WI38 (cell line): ENCODE measurements around the gene USP5.

Experiments
- H3K4me3 ChIP-seq: 2 replicates; pipeline ENCODE4 v1.5.1; 2011; ENCODE audit warnings: low read depth, mild to moderate bottlenecking, control low read depth, low read length
- CTCF ChIP-seq: IDR thresholded peaks from 2 replicates; pipeline ENCODE4 v1.5.1; 2012; ENCODE audit warnings: low read depth, mild to moderate bottlenecking, control low read depth, low read length

USP5 gene

DNA sequence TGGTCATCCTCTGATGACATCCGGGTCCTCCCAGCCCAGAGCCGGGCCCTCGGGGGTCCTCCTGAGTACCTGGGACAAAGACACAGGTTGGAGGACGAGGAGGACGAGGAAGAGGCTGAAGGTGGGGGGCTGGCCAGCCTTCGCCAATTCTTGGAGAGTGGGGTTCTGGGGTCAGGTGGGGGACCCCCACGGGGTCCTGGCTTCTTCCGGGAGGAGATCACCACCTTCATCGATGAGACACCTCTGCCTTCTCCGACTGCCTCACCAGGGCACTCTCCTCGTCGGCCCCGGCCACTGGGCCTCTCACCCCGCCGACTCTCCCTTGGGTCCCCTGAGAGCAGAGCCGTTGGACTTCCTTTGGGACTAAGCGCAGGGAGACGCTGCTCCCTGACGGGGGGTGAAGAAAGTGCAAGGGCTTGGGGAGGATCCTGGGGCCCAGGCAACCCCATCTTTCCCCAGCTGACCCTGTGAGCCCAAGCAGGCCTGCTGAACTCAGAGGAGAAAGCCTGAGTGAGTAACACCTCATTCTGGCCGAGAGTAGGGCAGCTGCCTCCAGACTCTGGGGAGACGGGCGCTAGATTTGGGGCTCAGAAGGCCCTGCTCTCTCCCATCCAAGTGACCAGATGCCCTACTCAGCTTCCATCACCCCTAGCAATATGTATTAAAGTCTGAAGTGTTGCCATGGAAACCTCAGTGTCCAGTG lies 25.1 kb upstream of the USP5 start:
- H3K4me3 ChIP-seq, result no peak overlapping the region
- no peak for TF ChIP-seq CTCF

DNA sequence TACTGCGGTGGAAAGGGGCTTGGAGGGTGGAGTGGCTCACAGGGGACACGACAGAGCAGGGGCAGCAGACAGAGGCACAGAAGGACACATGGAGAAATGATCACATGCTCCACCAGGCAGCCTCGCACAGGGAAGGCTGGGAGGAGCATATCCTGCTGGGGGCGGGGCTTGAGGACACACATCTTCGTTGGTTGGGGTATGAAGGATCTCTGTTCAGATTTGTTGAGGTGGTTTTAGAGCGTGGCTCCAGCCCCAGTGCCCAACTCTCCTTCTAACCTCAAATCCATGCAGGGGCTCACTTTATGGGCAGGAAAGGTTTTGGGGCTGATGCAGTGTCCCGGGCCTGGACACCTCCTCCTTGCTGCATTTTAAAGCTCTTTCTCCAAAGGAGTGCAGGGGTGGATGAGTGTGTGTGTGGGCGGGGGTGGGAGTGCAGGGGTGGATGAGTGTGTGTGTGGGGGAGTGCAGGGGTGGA lies 24.5 kb upstream of the USP5 start:
- no peak for TF ChIP-seq CTCF
- peak overlapping the region; percentile 33 for H3K4me3 ChIP-seq

GRCh38 chr12:6827982-6828780 lies 23.8 kb upstream of the USP5 start, which contains the start of gene P3H3:
Gene P3H3, plus strand, starts transcription at chr12:6828407. Its CDS starts 34 bp downstream, at chr12:6828441.
- H3K4me3 ChIP-seq, result peak within 1 kb of the TSS; percentile 91
- no peak for TF ChIP-seq CTCF

DNA sequence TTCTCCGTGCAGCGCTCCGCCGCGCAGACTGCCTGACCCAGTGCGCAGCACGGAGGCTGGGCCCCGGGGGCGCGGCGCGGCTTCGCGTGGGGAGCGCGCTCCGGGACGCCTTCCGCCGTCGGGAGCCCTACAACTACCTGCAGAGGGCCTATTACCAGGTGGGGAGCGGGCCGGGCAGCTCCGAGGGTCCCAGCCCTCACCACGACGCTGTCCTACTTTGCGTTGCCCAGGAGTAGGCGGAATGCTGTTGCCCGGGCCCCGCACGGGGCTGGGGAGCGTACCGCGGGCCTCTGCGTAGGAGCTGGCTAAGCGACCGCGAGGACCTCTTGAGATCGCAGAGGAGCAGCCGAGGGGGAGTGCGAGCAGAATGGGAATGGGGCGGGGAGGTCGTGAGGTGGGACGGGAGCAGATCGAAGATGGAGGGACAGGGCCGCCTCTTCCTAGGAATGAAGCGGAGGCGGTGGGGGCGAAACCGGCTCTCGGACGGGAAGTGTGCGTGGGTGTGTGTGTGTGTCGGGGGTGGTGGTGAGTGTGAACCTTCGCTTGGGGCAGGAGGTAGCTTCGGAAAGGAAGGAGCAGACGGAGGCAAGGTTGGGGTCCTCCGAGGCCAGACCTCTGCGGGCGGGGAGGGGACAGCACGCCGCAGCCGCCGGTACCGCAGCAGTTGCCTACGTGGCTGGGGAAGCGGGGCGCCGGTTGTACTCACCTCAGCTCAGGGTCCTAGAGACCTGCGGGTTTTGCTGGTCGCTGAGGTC lies 23.0 kb upstream of the USP5 start:
- H3K4me3 ChIP-seq, result peak overlapping the region; percentile 91
- TF ChIP-seq CTCF, result no peak

DNA sequence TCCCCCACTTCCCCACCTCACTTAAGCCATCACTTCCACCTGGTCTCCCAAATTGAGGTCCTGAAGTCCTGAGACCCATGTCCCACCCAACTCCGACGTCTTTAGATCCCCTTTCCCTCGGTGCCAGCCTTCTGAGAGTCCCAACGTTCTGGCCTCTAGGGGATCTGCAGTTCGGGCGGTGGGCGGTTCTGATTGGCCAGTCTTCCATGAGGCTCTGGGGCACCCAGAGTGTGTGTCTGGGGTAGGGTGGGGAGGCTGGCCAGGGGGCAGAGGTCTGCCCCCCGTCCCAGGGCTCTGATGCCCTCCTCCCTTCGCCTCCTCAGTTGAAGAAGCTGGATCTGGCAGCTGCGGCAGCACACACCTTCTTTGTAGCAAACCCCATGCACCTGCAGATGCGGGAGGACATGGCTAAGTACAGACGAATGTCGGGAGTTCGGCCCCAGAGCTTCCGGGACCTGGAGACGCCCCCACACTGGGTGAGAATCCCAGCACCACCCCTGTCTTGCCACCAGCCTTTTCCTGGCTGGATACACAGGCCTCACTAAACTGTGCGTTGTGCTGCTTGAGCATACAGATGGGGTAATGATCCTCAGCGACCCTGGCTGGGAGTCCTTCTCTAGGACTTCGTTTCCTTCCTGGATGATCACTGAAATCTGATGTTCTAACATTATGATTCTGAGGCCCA lies 22.3 kb upstream of the USP5 start:
- TF ChIP-seq CTCF, result no peak

DNA sequence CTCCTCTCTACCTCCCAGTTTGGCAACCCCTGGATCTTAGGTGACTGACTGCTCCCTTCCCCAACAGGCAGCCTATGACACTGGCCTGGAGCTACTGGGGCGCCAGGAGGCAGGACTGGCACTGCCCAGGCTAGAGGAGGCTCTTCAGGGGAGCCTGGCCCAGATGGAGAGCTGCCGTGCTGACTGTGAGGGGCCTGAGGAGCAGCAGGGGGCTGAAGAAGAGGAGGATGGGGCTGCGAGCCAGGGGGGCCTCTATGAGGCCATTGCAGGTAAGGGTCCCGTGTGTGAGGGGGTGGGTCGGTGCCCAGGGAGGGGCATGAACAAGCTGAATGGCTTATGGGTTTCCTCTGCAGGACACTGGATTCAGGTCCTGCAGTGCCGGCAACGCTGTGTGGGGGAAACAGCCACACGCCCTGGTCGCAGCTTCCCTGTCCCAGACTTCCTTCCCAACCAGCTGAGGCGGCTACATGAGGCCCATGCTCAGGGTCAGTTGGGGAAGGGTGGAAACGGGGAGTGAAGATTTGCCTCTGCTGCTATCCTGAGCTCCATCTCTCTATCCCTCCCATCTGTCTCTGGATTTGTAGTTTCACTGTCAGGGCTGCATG lies 21.6 kb upstream of the USP5 start:
- no peak overlapping the region for H3K4me3 ChIP-seq
- no peak for TF ChIP-seq CTCF

More for the DNA sequence above, 22.3 kb upstream of the USP5 start:
- H3K4me3 ChIP-seq, result peak overlapping the region; percentile 91
